ENCODE results near the gene ZSCAN2. TPM values are rescaled to one million over a fixed set of nuclear protein-coding genes. Genes with fewer than 3 reads are reported as not detected.

Gene ZSCAN2
- total and polyA plus RNA-seq, 9 donors = 5.6 to 13.3 (median 8.2) TPM

DNA sequence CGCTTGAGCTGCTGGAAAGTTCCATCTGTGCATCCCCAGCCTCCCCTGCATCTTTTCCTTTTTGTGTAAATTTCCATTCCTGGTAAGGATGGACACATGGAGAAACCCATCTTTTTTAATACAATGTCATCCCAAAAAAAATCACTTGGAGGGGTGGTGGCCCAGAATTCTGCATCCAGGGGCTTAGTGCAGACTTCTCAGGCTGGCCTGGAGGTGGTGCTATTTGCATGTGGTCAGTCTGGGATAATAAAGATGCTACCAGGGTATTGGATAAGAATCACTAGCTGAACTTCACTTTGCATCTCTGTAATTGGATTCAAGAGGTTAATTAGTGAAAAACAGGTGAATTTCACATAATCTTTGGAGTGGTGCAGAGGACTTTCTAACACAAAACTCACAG, 1.8 kb upstream of the ZSCAN2 start:
- peak in 4 of 5 donors; percentile 29 to 39 (median 37) for DNase-seq
- TF ChIP-seq POLR2A (IDR thresholded peaks at IDR 0.05) (no peak), EP300 (IDR thresholded peaks at IDR 0.05) (no peak)
- TF ChIP-seq, protein P1, sequence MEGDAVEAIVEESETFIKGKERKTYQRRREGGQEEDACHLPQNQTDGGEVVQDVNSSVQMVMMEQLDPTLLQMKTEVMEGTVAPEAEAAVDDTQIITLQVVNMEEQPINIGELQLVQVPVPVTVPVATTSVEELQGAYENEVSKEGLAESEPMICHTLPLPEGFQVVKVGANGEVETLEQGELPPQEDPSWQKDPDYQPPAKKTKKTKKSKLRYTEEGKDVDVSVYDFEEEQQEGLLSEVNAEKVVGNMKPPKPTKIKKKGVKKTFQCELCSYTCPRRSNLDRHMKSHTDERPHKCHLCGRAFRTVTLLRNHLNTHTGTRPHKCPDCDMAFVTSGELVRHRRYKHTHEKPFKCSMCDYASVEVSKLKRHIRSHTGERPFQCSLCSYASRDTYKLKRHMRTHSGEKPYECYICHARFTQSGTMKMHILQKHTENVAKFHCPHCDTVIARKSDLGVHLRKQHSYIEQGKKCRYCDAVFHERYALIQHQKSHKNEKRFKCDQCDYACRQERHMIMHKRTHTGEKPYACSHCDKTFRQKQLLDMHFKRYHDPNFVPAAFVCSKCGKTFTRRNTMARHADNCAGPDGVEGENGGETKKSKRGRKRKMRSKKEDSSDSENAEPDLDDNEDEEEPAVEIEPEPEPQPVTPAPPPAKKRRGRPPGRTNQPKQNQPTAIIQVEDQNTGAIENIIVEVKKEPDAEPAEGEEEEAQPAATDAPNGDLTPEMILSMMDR (IDR thresholded peaks at IDR 0.05) = peak in 2 of 3 donors; percentile 47 to 49
- no peaks in the 10 kb centered on the region for H3K27me3 ChIP-seq
- H3K9me3 ChIP-seq = no peaks in the 10 kb centered on the region
- 67 to 81% (median 80%) methylated on average over 1 of the region's 1 CpG for WGBS, 3 donors
- intact Hi-C loops (cut with DNase I) = loop anchor here in 2 of 4 donors (10.0 kb wide), 1 partner anchor 326 kb away; no protein-coding TSS in a partner anchor
- H3K27ac ChIP-seq = no peak overlapping the region
- no peaks in the 10 kb centered on the region for H3K36me3 ChIP-seq
- H3K4me1 ChIP-seq (ENCODE audit: insufficient read depth) = peaks cover 5% of the 10 kb centered on the region
- no peak overlapping the region for H3K4me3 ChIP-seq

DNA sequence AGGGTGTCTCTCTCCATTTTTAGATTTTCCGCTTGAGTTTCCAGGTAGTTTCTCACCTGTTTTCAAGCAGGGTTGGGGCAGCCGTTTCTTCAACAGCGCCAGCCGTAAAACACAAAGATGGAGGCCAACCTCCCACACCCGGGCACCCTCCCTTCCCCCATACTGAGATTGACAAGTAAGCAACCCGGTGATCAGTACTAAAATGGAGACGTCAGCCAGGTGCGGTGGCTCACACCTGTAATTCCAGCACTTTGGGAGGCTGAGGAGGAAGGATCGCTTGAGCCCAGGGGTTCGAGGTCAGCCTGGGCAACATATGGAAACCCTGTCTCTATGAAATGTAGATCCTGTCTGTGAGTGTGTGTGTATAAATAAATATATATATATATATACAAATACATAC, 903 bp upstream of the ZSCAN2 start:
- Histone ChIP-seq H3K4me3 (no peak overlapping the region), H3K27me3 (no peaks in the 10 kb centered on the region), H3K36me3 (no peaks in the 10 kb centered on the region), H3K9me3 (no peaks in the 10 kb centered on the region), H3K4me1 (ENCODE audit: insufficient read depth) (peaks cover 5% of the 10 kb centered on the region), H3K27ac (peak overlapping the region in 1 of 2 donors; percentile 78)
- 45 to 54% (median 46%) methylated on average over 10 of the region's 10 CpGs for WGBS, 3 donors
- TF ChIP-seq POLR2A (IDR thresholded peaks at IDR 0.05) = no peak
- no peak for TF ChIP-seq EP300 (IDR thresholded peaks at IDR 0.05)
- TF ChIP-seq, protein P1 (IDR thresholded peaks at IDR 0.05) = no peak
- DNase-seq = peak in 3 of 5 donors; percentile 28 to 48 (median 39)
- intact Hi-C loops (cut with DNase I) = loop anchor here (5.0 to 10.0 kb wide), 3 partner anchors 55 to 327 kb away; partner anchors contain the start of genes NMB (in 1 of the 4) and WDR73 (in 1 of the 4)

DNA sequence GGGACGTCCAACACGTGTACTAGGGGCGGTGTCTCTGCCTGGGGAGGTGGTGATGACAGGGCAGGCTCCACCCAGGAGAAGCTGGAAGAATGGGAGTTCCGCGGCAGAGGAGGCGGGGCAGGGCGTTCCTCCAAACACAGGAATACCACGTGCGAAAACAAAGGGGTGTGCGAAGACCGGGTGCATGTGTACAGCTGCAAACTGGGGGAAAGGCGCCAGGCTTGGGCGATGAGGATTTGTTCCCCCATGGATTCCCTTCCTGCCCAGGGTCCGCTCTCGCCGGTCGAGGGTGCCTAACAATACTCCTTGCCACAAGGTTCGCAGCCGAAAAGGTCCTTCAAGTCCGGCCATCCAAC, 500 bp upstream of the ZSCAN2 start:
- Histone ChIP-seq H3K4me3 (peak overlapping the region; percentile 85), H3K27ac (peak overlapping the region; percentile 14 to 78), H3K4me1 (ENCODE audit: insufficient read depth) (peaks cover 5% of the 10 kb centered on the region), H3K36me3 (no peaks in the 10 kb centered on the region), H3K9me3 (no peaks in the 10 kb centered on the region), H3K27me3 (no peaks in the 10 kb centered on the region)
- 0% methylated on average over 20 of the region's 20 CpGs for WGBS, 3 donors
- intact Hi-C loops (cut with DNase I) = loop anchor here in 2 of 4 donors (5.0 to 10.0 kb wide), 2 partner anchors 54 to 327 kb away; partner anchors contain the start of genes NMB (in 1 of the 2) and WDR73 (in 1 of the 2)
- TF ChIP-seq, protein P1 (IDR thresholded peaks at IDR 0.05) = no peak
- TF ChIP-seq POLR2A (IDR thresholded peaks at IDR 0.05) = no peak
- TF ChIP-seq EP300 (IDR thresholded peaks at IDR 0.05) = no peak
- DNase-seq = peak; percentile 79 to 90 (median 87)

DNA sequence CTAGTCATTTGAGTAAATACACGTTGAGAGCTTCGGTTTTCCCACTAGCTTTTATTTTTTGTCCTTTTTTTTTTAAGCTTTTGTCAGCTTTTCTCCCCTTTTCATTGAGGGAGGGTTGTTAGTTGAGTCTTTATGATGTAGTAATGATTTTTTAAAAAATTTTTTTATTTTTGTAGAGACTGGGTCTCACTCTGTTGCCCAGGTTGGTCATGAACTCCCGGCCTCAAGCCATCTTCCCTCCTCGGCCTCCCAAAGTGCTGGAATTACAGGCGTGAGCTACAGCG, 688 bp downstream of the ZSCAN2 start:
- Histone ChIP-seq H3K36me3 (no peaks in the 10 kb centered on the region), H3K27me3 (no peaks in the 10 kb centered on the region), H3K4me3 (peak overlapping the region; percentile 85), H3K4me1 (ENCODE audit: insufficient read depth) (peaks cover 5% of the 10 kb centered on the region), H3K27ac (no peak overlapping the region), H3K9me3 (no peaks in the 10 kb centered on the region)
- 3 to 4% (median 4%) methylated on average over 6 of the region's 6 CpGs for WGBS, 3 donors
- intact Hi-C loops (cut with DNase I) = loop anchor here in 2 of 4 donors (5.0 to 10.0 kb wide), 2 partner anchors 53 to 326 kb away; partner anchors contain the start of genes NMB (in 1 of the 2) and WDR73 (in 1 of the 2)
- no peak for TF ChIP-seq POLR2A (IDR thresholded peaks at IDR 0.05)
- TF ChIP-seq, protein P1 (IDR thresholded peaks at IDR 0.05) = no peak
- no peak for DNase-seq
